Activated T-helper 17 cell treated with anti-CD3 and anti-CD28 coated beads, Interleukin-2, amount 50 U/mL, for 72 hours (primary cell): ENCODE results near the gene ARID3B. TPM values are rescaled to one million over a fixed set of nuclear protein-coding genes. Genes with fewer than 3 reads are reported as not detected.

Source experiments
- ATAC-seq: fragments of 150-1000 bp; cut with Tn5 transposase; replicated peaks from 2 replicates; pipeline ENCODE4 v1.10.0; 2021; ENCODE audit warnings: mild to moderate bottlenecking, moderate library complexity
- H3K27ac Mint-ChIP-seq: one replicate; pipeline ENCODE4 v1.8.0; 2022; ENCODE audit warnings: mixed read lengths
- H3K27me3 Mint-ChIP-seq: one replicate; pipeline ENCODE4 v1.8.0; 2022; ENCODE audit warnings: mixed read lengths
- H3K36me3 Mint-ChIP-seq: one replicate; pipeline ENCODE4 v1.8.0; 2022; ENCODE audit warnings: low read depth, mild to moderate bottlenecking, mixed read lengths
- H3K4me1 Mint-ChIP-seq: one replicate; pipeline ENCODE4 v1.8.0; 2022; ENCODE audit warnings: mixed read lengths
- H3K4me3 Mint-ChIP-seq: one replicate; pipeline ENCODE4 v1.8.0; 2022; ENCODE audit warnings: mild to moderate bottlenecking, mixed read lengths
- H3K9me3 Mint-ChIP-seq: one replicate; pipeline ENCODE4 v1.8.0; 2022; ENCODE audit warnings: mixed read lengths
- total RNA-seq, 2 donors: library from RNA; stranded (reverse); gene quantifications; one replicate each; pipeline ENCODE4 v1.2.3, GENCODE V29; 2022

The ARID3B gene
- total RNA-seq, 2 donors from 2014 or later, result 40.3 to 43.9 TPM

- Mint-ChIP-seq H3K4me1 (peaks cover 6% of the 10 kb centered on the region), H3K27ac (peak overlapping the region; percentile 70), H3K4me3 (no peak overlapping the region), H3K27me3 (no peaks in the 10 kb centered on the region), H3K36me3 (peaks cover 81% of the 10 kb centered on the region), H3K9me3 (no peaks in the 10 kb centered on the region)
- peak; percentile 63 for ATAC-seq
Observed at GRCh38 chr15:74631935-74632560, 91.0 kb downstream of the ARID3B start.

- Mint-ChIP-seq H3K4me3 (no peak overlapping the region), H3K27ac (no peak overlapping the region), H3K9me3 (no peaks in the 10 kb centered on the region), H3K4me1 (peaks cover 6% of the 10 kb centered on the region), H3K36me3 (peaks cover 81% of the 10 kb centered on the region), H3K27me3 (no peaks in the 10 kb centered on the region)
- no peak for ATAC-seq
Observed at GRCh38 chr15:74632601-74633000, 91.6 kb downstream of the ARID3B start.

GRCh38 chr15:74633781-74634180, 92.8 kb downstream of the ARID3B start:
- ATAC-seq, result no peak
- H3K36me3 Mint-ChIP-seq, result peaks cover 81% of the 10 kb centered on the region
- H3K9me3 Mint-ChIP-seq, result no peaks in the 10 kb centered on the region
- no peaks in the 10 kb centered on the region for H3K27me3 Mint-ChIP-seq
- peaks cover 6% of the 10 kb centered on the region for H3K4me1 Mint-ChIP-seq
- no peak overlapping the region for H3K4me3 Mint-ChIP-seq
- no peak overlapping the region for H3K27ac Mint-ChIP-seq

GRCh38 chr15:74635228-74635627, 94.2 kb downstream of the ARID3B start:
- peak overlapping the region; percentile 0 for H3K27ac Mint-ChIP-seq
- no peaks in the 10 kb centered on the region for H3K27me3 Mint-ChIP-seq
- H3K4me3 Mint-ChIP-seq, result no peak overlapping the region
- no peaks in the 10 kb centered on the region for H3K9me3 Mint-ChIP-seq
- peaks cover 6% of the 10 kb centered on the region for H3K4me1 Mint-ChIP-seq
- peaks cover 81% of the 10 kb centered on the region for H3K36me3 Mint-ChIP-seq
- peak; percentile 85 for ATAC-seq

GRCh38 chr15:74636984-74637383, 96.0 kb downstream of the ARID3B start:
- no peak for ATAC-seq

GRCh38 chr15:74641151-74641550, 100.1 kb downstream of the ARID3B start:
- peaks cover 65% of the 10 kb centered on the region for H3K36me3 Mint-ChIP-seq
- peaks cover 7% of the 10 kb centered on the region for H3K4me1 Mint-ChIP-seq
- ATAC-seq, result no peak
- peak overlapping the region; percentile 67 for H3K27ac Mint-ChIP-seq
- no peaks in the 10 kb centered on the region for H3K27me3 Mint-ChIP-seq
- H3K4me3 Mint-ChIP-seq, result no peak overlapping the region
- no peaks in the 10 kb centered on the region for H3K9me3 Mint-ChIP-seq

More at GRCh38 chr15:74636984-74637383, 96.0 kb downstream of the ARID3B start:
- peak overlapping the region; percentile 17 for H3K27ac Mint-ChIP-seq
- peaks cover 90% of the 10 kb centered on the region for H3K36me3 Mint-ChIP-seq
- H3K4me3 Mint-ChIP-seq, result no peak overlapping the region
- H3K9me3 Mint-ChIP-seq, result no peaks in the 10 kb centered on the region
- H3K27me3 Mint-ChIP-seq, result no peaks in the 10 kb centered on the region
- peaks cover 6% of the 10 kb centered on the region for H3K4me1 Mint-ChIP-seq

GRCh38 chr15:74642348-74642733, 101.3 kb downstream of the ARID3B start:
- H3K4me1 Mint-ChIP-seq, result peaks cover 6% of the 10 kb centered on the region
- ATAC-seq, result no peak
- H3K9me3 Mint-ChIP-seq, result no peaks in the 10 kb centered on the region
- peaks cover 61% of the 10 kb centered on the region for H3K36me3 Mint-ChIP-seq
- H3K27ac Mint-ChIP-seq, result no peak overlapping the region
- no peaks in the 10 kb centered on the region for H3K27me3 Mint-ChIP-seq
- no peak overlapping the region for H3K4me3 Mint-ChIP-seq

- Mint-ChIP-seq H3K4me1 (peaks cover 6% of the 10 kb centered on the region), H3K27ac (peak overlapping the region; percentile 20), H3K4me3 (no peak overlapping the region), H3K9me3 (no peaks in the 10 kb centered on the region), H3K27me3 (no peaks in the 10 kb centered on the region), H3K36me3 (peaks cover 57% of the 10 kb centered on the region)
- ATAC-seq, result no peak
Observed at GRCh38 chr15:74642734-74643664, 102.0 kb downstream of the ARID3B start.

- Mint-ChIP-seq H3K36me3 (peaks cover 57% of the 10 kb centered on the region), H3K4me3 (no peak overlapping the region), H3K27ac (peak overlapping the region; percentile 20), H3K27me3 (no peaks in the 10 kb centered on the region), H3K9me3 (no peaks in the 10 kb centered on the region), H3K4me1 (peaks cover 10% of the 10 kb centered on the region)
- no peak for ATAC-seq
Observed at GRCh38 chr15:74643665-74644204, 102.7 kb downstream of the ARID3B start.

- H3K9me3 Mint-ChIP-seq, result no peaks in the 10 kb centered on the region
- no peak overlapping the region for H3K27ac Mint-ChIP-seq
- no peak for ATAC-seq
- H3K27me3 Mint-ChIP-seq, result no peaks in the 10 kb centered on the region
- peaks cover 44% of the 10 kb centered on the region for H3K36me3 Mint-ChIP-seq
- no peak overlapping the region for H3K4me3 Mint-ChIP-seq
- peaks cover 19% of the 10 kb centered on the region for H3K4me1 Mint-ChIP-seq
Observed at GRCh38 chr15:74646480-74646879, 105.5 kb downstream of the ARID3B start.

Other genes with a start within 250 kb of the ARID3B start
- gene CYP11A1, start 173.6 kb upstream of the ARID3B start, total RNA-seq, result not detected
- 10 to 100 TPM; 11.7 to 44.9 TPM for gene SEMA7A, start 107.3 kb upstream of the ARID3B start, total RNA-seq
- gene UBL7, start 80.1 kb upstream of the ARID3B start, total RNA-seq, result 10 to 100 TPM; 38.0 to 52.6 TPM
- gene CLK3, start 74.6 kb downstream of the ARID3B start, total RNA-seq, result 100 to 1,000 TPM; 117 to 179 TPM
- 10 to 100 TPM; 47.9 to 56.0 TPM for gene EDC3, start 154.8 kb downstream of the ARID3B start, total RNA-seq
- 10 to 100 TPM in 1 of 2 donors, 1 to 10 TPM in 1; 3.3 to 11.4 TPM for gene CYP1A1, start 184.3 kb downstream of the ARID3B start, total RNA-seq
- gene CYP1A2, start 207.6 kb downstream of the ARID3B start, total RNA-seq, result not detected
- 100 to 1,000 TPM; 176 to 316 TPM for gene CSK, start 240.9 kb downstream of the ARID3B start, total RNA-seq